Endometrium (tissue), 2 donors: ENCODE data around the gene CA12.
"Not testable (repeated sequence)": the region's sequence is repeated elsewhere in the genome, so short reads cannot be mapped to it uniquely, and the experiment has no call there.

Source experiments
- FAIRE-seq: peaks from 2 replicates; lab custom pipeline; 2012; peaks lifted over from hg19 to GRCh38; lab: Jason Lieb, UNC
- donor health status: control.
- donor health status: control.

Gene CA12

DNA sequence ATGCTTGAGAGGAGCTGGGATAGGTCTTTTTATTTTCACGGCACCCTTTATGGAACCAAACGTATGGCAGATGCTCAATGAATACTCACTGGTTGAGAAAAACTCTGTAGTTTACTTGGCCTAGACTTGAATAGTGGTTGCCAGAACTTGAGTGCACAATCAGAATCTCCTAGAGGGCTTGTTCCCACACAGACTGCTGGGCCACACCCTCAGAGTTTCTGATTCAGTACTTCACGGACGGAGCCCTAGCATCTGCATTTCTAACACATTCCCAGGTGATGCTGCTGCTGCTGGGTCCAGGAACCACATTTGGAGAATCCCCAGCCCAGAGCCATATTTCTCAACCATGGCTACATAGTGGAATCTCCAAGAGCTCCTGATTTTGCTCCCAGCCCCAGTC lies 24.6 kb downstream of the CA12 start:
- no peak for FAIRE-seq

DNA sequence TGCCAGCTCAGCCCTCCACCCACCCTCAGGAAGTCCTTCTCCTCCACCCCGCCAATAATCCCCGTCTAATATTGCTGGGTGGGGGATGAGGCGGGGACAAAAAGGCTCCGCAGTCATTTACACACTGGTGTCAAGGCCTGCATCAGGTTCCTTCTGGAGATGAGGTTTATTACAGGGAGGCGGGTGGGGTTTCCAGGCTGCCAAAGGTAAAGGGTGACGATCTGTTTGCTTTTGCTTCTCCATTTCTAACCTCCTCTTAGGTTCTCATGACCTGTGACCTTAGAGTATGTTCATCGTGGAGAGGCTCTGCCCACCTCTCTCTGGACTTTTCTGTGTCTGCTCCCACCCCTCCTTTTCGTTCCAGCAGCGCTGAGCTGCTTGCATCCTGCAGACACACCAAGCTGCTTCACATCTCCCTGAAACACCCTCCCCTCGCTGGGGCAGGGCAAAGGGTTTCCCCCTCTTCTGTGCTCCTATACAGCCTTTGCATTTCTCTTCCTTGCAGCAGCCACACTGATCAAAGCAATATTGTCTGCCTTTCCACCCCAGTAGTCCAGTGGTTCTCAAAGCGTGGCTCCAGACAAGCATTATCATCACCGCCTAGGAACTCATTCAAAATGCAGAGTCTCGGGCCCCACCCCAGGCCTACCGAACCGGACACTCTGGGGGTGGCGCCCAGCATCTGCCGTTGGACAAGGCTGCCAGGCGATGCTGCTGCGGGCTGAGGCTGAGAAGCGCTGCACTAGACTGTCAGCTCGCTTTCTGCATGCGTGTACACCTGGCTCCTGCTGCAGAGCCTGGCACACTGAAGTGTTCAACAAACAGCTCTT lies 26.6 kb downstream of the CA12 start:
- no peak for FAIRE-seq

DNA sequence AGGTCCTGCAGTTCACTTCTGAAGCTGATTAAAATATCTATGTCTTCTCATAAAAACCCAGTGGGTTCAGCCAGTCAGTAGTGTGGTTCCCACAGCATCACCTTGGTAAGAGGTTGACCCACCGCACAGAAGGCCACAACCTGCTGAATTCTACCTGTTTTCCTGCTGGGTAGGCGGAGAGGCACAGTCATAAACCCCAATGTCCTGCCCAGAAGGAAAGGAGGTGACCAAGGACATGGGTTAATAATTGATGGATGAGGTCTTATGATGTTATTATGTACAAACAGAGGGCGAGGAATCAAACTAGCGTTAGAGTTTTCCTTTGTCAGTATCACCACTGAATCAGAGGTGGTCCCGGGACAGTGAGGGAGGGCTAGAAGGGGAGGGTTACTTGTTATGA lies 27.8 kb downstream of the CA12 start:
- no peak for FAIRE-seq

- FAIRE-seq: no peak
Measured at GRCh38 chr15:63353261-63353660, 28.4 kb downstream of the CA12 start.

GRCh38 chr15:63352808-63353207 lies 28.8 kb downstream of the CA12 start:
- FAIRE-seq: no peak

DNA sequence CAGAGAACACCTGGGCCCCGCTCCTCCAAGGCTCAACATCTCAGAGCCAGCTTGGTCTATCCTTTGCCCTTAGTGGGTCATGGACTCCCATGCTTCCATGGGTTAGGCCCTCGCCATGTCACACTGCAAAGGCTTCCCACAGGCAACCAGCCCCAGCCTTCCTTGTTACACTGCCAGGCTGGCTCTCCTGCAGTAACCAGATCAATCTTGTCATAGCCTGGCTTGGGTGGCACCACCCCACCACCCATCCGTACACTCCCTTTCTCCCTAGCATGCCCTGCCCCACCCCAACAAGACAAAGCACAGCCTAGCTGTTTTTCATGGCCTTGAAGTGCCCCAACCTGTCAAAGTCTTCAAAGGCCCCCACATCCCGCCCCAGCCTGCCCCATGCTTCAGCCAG lies 30.5 kb downstream of the CA12 start:
- FAIRE-seq: no peak

- FAIRE-seq: no peak
Measured at GRCh38 chr15:63350178-63350621, 31.4 kb downstream of the CA12 start.

- no peak for FAIRE-seq
Measured at GRCh38 chr15:63349621-63350020, 32.0 kb downstream of the CA12 start.

GRCh38 chr15:63349156-63349555 lies 32.5 kb downstream of the CA12 start:
- no peak for FAIRE-seq

DNA sequence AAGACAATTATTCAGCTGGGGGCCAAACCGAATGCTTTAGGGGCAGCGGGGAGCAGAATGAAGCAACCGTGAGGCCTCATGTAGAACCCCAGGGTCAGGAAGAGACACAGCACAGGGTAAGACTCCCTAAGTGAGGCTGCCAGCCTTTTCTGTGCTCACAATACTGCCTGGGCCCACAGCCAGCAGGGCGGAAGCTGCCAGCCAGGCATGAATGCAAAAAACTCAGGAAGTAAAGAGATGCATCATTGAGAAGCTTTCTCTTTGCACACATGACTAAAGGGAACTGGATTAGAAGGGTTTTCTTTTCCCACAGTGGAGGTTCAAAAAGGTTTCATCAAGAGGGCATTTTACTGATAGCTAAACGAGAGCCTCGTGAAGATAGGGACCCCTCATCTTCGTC lies 33.3 kb downstream of the CA12 start:
- no peak for FAIRE-seq

- FAIRE-seq: peak; percentile 8
Measured at GRCh38 chr15:63347074-63347857, 34.4 kb downstream of the CA12 start.

DNA sequence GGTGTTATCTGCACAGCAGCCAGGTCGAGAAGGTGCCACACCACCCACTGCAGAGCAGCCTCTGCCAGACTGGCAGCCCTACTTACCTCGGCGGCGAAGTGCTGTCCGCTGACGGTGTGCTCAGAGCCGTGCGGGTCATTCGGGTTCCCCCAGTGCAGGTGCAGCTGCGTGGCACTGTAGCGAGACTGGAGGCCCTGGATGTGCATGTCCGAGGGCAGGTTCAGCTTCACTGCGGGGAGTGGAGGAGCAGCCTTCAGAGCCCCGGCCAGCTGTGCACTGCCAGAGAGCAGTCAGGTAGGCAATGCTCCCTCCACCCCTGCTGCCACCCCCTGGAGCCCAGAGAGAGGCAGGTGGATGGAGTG lies 36.3 kb downstream of the CA12 start:
- no peak for FAIRE-seq

DNA sequence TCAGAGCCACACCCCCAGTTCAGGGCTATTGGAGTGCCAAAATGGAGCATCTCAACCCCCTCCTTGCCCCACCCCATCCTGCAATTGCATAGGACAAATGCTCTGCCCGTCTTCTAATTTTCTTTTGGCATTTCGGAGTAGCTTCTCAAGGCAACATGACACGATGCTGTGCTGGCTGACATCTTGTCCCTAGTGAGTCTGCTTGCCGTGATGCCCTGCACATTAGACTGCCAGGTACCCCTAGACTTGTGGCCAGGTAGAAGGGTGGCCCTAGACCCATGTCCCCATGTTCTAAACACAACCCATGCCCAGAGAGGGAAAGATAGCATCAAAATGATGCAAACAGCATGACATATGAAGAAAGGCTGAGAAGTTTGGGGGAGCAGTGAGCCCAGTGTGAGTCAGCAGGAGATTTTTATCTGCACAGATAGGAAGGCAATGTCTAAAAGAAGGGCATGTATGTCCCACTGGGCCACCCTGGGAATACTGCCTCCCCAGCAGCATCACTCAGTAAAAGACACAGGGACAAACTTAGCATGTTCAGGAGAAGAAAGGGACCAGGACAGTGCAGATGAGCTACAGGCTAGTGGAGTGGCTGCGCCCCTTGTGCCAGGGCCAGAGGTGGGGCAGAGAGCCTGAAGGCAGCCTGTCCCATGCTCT lies 36.8 kb downstream of the CA12 start:
- FAIRE-seq: no peak

GRCh38 chr15:63342996-63343562 lies 38.6 kb downstream of the CA12 start:
- not testable (repeated sequence) for FAIRE-seq

GRCh38 chr15:63341898-63342297 lies 39.7 kb downstream of the CA12 start:
- no peak for FAIRE-seq

DNA sequence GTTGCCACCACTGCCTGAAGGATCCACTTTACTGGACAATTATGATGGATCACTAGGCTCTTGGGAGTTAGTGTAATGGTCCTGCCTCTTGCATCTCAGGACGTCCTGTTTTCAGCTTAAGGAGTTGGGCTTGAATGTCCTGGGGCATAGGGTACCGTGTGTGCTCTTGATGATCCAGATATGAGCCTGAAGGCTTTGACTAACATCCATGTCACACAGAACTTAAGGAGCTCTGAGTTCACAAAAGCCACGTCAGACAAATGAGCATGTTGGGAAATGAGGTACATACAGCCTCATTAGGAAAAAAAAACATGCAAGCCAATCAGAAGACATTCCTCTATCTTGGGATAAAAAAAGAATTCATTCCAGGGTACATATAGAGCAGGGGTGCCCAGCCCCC lies 40.8 kb downstream of the CA12 start:
- FAIRE-seq: no peak

DNA sequence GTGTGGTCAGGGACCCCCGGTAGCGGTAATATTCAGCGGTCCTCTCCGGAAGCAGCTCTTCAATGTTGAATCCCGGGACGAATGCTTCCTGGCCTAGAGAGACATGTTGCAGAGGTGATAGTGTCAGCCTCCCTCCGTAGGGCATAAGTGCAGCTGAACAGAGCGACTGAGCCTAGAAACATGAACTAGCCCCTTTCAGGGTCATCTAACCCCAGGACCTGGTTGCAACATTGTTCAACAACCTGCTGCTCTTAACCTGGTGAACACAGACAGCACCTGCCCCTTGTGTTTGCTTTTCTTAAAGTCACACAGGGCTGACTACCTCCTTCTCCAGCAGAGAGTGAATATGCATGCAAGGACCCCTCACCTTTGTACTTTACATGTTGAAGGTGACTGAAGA lies 41.3 kb downstream of the CA12 start:
- no peak for FAIRE-seq

GRCh38 chr15:63339836-63340235 lies 41.8 kb downstream of the CA12 start:
- no peak for FAIRE-seq

GRCh38 chr15:63339006-63339766 lies 42.5 kb downstream of the CA12 start:
- FAIRE-seq: no peak

GRCh38 chr15:63338170-63338569 lies 43.5 kb downstream of the CA12 start:
- FAIRE-seq: no peak

DNA sequence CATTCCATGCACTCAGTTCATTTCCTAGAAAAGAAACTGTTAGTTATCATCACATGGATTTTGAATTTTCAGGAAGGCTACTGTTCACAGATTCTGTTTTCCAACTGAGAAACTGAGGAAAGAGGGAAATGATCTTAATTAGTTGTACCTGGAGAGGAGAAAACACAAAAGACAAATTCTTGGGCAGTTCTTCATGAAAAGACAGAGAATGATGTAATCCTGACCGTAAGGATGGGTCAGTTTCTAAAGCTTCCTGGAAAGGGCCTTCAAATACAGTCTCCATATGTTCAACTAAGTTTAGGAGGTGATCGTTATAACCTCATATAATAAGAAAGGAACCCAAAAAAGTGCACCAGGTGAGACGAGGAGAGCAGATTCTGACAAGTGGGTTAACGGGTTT lies 44.6 kb downstream of the CA12 start:
- no peak for FAIRE-seq
